Stomach smooth muscle (tissue), 2 donors: ENCODE measurements around the gene PAGE2.
"Not testable (repeated sequence)": the region's sequence is repeated elsewhere in the genome, so short reads cannot be mapped to it uniquely, and the experiment has no call there.

Experiments used
- H3K27ac ChIP-seq: one replicate; pipeline ENCODE4 v1.7.0; 2013; ENCODE audit warnings: mild to moderate bottlenecking, low read length, inconsistent platforms
- H3K27me3 ChIP-seq, 2 donors: one replicate each; pipeline ENCODE4 v1.7.0; 2013; ENCODE audit warnings: low read length in 2 of 2; ENCODE audit not compliant: insufficient read depth in 2 of 2, control insufficient read depth in 1 of 2
- H3K36me3 ChIP-seq, 2 donors: one replicate each; pipeline ENCODE4 v1.7.0; 2013; ENCODE audit warnings: low read length in 2 of 2; ENCODE audit not compliant: control insufficient read depth in 2 of 2, insufficient read depth in 2 of 2
- H3K4me1 ChIP-seq: one replicate; pipeline ENCODE4 v1.7.0; 2013; ENCODE audit warnings: low read length; ENCODE audit not compliant: control insufficient read depth, insufficient read depth
- H3K4me3 ChIP-seq, 2 donors: one replicate each; pipeline ENCODE4 v1.7.0; 2013; ENCODE audit warnings: low read length in 2 of 2
- H3K9ac ChIP-seq, 2 donors: one replicate each; pipeline ENCODE4 v1.7.0; 2013; ENCODE audit warnings: low read length in 2 of 2, mild to moderate bottlenecking in 1 of 2
- H3K9me3 ChIP-seq, 2 donors: one replicate each; pipeline ENCODE4 v1.7.0; 2013; ENCODE audit warnings: low read length in 2 of 2; ENCODE audit not compliant: control insufficient read depth in 2 of 2
- donor health status: healthy.
- donor health status: Pancreatic carcinoma.

The PAGE2 gene

DNA sequence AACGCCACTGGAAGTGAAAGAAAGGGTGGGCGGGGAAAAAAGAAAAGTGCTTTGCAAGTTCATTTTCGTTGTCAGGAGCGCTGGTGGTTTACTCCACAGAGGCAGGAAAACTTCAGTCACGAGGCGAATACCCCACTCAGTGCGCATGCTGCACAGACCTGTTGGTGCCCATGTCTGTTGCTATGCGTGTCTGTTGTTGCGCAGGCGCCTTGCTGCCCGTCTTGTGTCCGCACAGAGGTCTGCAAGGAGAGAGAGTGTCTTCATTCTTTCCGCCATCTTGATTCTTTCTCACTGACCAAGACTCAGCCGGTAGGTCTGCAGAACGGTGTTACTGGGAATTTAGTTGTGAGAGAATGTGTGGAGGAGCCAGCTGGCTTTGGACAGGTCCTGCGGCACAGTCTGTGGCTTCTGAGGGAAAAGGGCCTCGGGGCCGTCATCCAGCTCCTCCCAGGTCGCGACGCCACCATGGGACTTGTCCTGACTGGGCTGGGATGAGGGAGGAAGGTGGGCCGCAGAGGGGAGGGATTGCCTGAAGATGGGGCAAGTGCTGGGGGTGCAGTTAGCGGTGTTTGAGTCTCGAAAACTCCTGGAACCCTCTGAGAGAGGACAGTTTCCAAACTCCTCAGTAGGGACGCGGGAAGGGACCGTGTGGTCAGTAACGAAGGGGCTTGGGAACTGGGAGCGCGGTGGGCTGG, at the start of gene PAGE2:
Gene PAGE2 (plus strand): TSS at position 224 of the 695 bp plus-strand sequence. CDS start 1,003 bp downstream, outside the sequence.
- peaks cover 0 to 7% of the 10 kb centered on the region in 2 donors for H3K9me3 ChIP-seq
- no peaks in the 10 kb centered on the region for H3K4me1 ChIP-seq
- H3K36me3 ChIP-seq, result no peaks in the 10 kb centered on the region
- H3K27me3 ChIP-seq, result peaks cover 0 to 3% of the 10 kb centered on the region in 2 donors
- no peak within 1 kb of the TSS for H3K27ac ChIP-seq
- H3K9ac ChIP-seq, result no peak within 1 kb of the TSS
- no peak within 1 kb of the TSS for H3K4me3 ChIP-seq

- Histone ChIP-seq H3K4me3 (no peak overlapping the region), H3K9me3 (no peaks in the 10 kb centered on the region), H3K36me3 (no peaks in the 10 kb centered on the region), H3K27ac (no peak overlapping the region), H3K4me1 (no peaks in the 10 kb centered on the region), H3K9ac (no peak overlapping the region), H3K27me3 (no peaks in the 10 kb centered on the region)
Measured at GRCh38 chrX:55039471-55039870, 49.3 kb upstream of the PAGE2 start.

GRCh38 chrX:55041514-55041913, 47.3 kb upstream of the PAGE2 start:
- no peaks in the 10 kb centered on the region for H3K4me1 ChIP-seq
- H3K4me3 ChIP-seq, result no peak overlapping the region
- H3K27me3 ChIP-seq, result no peaks in the 10 kb centered on the region
- H3K27ac ChIP-seq, result no peak overlapping the region
- H3K9ac ChIP-seq, result no peak overlapping the region
- H3K9me3 ChIP-seq, result no peaks in the 10 kb centered on the region
- no peaks in the 10 kb centered on the region for H3K36me3 ChIP-seq

DNA sequence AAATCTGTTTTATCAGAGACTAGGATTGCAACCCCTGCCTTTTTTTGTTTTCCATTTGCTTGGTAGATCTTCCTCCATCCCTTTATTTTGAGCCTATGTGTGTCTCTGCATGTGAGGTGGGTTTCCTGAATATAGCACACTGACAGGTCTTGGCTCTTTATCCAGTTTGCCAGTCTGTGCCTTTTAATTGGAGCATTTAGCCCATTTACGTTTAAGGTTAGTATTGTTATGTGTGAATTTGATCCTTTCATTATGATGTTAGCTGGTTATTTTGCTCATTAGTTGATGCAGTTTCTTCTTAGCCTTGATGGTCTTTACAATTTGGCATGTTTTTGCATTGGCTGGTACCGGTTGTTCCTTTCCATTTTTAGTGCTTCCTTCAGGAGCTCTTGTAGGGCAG, 38.2 kb upstream of the PAGE2 start:
- H3K4me1 ChIP-seq, H3K36me3 ChIP-seq, H3K27ac ChIP-seq, H3K9ac ChIP-seq, H3K27me3 ChIP-seq, H3K4me3 ChIP-seq, H3K9me3 ChIP-seq: not testable (repeated sequence)

GRCh38 chrX:55056820-55057674, 31.8 kb upstream of the PAGE2 start:
- H3K4me3 ChIP-seq, result peak overlapping the region; percentile 4 to 49
- H3K36me3 ChIP-seq, result no peaks in the 10 kb centered on the region
- H3K9me3 ChIP-seq, result no peaks in the 10 kb centered on the region
- H3K27me3 ChIP-seq, result peaks cover 0 to 3% of the 10 kb centered on the region in 2 donors
- H3K9ac ChIP-seq, result no peak overlapping the region
- H3K27ac ChIP-seq, result no peak overlapping the region
- no peaks in the 10 kb centered on the region for H3K4me1 ChIP-seq

GRCh38 chrX:55057675-55058249, 31.1 kb upstream of the PAGE2 start:
- H3K4me3 ChIP-seq, result peak overlapping the region; percentile 4 to 49
- H3K4me1 ChIP-seq, result no peaks in the 10 kb centered on the region
- H3K27ac ChIP-seq, result no peak overlapping the region
- no peaks in the 10 kb centered on the region for H3K36me3 ChIP-seq
- H3K9me3 ChIP-seq, result no peaks in the 10 kb centered on the region
- H3K9ac ChIP-seq, result no peak overlapping the region
- H3K27me3 ChIP-seq, result peaks cover 0 to 3% of the 10 kb centered on the region in 2 donors

DNA sequence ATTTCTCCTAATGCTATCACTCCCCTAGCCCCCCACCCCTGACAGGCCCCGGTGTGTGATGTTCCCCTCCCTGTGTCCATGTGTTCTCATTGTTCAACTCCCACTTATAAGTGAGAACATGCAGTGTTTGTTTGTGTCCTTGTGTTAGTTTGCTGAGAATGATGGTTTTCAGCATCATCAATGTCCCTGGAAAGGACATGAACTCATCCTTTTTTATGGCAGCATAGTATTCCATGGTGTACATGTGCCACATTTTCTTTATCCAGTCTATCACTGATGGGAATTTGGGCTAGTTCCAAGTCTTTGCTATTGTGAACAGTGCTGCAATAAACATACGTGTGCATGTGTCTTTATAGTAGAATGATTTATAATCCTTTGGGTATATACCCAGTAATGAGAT, 21.6 kb upstream of the PAGE2 start:
- H3K9ac ChIP-seq, H3K27ac ChIP-seq, H3K27me3 ChIP-seq, H3K4me3 ChIP-seq, H3K36me3 ChIP-seq, H3K4me1 ChIP-seq, H3K9me3 ChIP-seq: not testable (repeated sequence)

DNA sequence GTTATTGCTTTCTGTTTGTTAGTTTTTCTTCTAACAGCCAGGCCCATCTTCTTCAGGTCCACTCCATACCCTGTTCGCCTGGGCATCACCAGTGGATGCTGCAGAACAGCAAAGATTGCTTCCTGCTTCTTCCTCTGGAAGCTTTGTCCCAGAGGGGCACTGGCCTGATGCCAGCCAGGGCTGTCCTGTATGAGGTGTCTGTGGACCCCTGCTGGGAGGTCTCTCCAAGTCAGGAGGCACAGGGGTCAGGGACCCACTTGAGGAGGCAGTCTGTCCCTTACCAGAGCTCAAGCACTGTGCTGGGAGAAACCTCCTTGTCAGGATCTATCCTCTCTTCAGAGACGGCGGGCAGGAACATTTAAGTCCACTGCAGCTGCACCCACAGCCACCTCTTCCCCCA, 16.5 kb upstream of the PAGE2 start:
- Histone ChIP-seq H3K27me3 (peaks cover 0 to 12% of the 10 kb centered on the region in 2 donors), H3K4me1 (no peaks in the 10 kb centered on the region), H3K27ac (no peak overlapping the region), H3K9ac (no peak overlapping the region), H3K4me3 (no peak overlapping the region), H3K36me3 (no peaks in the 10 kb centered on the region), H3K9me3 (no peaks in the 10 kb centered on the region)

- H3K4me1 ChIP-seq, result no peaks in the 10 kb centered on the region
- H3K36me3 ChIP-seq, result no peaks in the 10 kb centered on the region
- peaks cover 0 to 12% of the 10 kb centered on the region in 2 donors for H3K27me3 ChIP-seq
- no peak within 1 kb of the TSS for H3K9ac ChIP-seq
- H3K27ac ChIP-seq, result no peak within 1 kb of the TSS
- no peak within 1 kb of the TSS for H3K4me3 ChIP-seq
- no peaks in the 10 kb centered on the region for H3K9me3 ChIP-seq
Measured at GRCh38 chrX:55074851-55075467, 13.9 kb upstream of the PAGE2 start, which contains the start of gene PAGE2B. PAGE2B (plus strand) TSS chrX:55075030; CDS start chrX:55076042, 1,012 bp downstream.

DNA sequence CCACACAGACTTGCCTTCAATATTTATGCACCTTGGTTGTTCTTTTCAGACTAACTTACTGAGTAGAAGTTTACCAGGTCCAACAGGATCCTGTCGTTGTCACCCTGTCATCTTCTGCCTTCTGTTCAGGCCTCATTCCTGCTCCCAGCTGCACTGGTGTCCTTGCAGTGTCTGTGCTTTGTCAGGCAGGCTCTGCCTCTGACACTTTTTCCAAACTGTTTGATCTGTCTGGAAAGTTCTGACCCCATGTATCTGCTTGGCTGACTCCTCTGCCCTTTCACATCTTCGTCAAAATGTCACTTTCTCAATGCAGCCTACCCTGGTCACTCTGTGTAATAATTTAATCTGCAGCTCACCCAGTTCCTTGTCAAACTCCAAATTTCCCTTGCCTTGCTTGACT, 9.9 kb downstream of the PAGE2 start:
- H3K9me3 ChIP-seq, result no peaks in the 10 kb centered on the region
- H3K4me3 ChIP-seq, result no peak overlapping the region
- H3K9ac ChIP-seq, result no peak overlapping the region
- peaks cover 0 to 9% of the 10 kb centered on the region in 2 donors for H3K27me3 ChIP-seq
- no peaks in the 10 kb centered on the region for H3K4me1 ChIP-seq
- no peaks in the 10 kb centered on the region for H3K36me3 ChIP-seq
- H3K27ac ChIP-seq, result no peak overlapping the region
